Prostate gland (tissue), 2 donors: ENCODE data around the gene CCDC146.

Experiments used
- CTCF ChIP-seq, 4 experiments: fragments of 200-600 bp in 2 of 4; fragments of 450-650 bp in 2 of 4; sonication (generic) in 2 of 4; IDR thresholded peaks; 1 replicate in 3 of 4; 2 replicates in 1 of 4; pipeline ENCODE4 v1.5.1; 2016 to 2019; ENCODE audit warnings: antibody characterized with exemption in 4 of 4, mild to moderate bottlenecking in 2 of 4, moderate library complexity in 2 of 4
- POLR2A ChIP-seq: fragments of 450-650 bp; IDR thresholded peaks from one replicate; pipeline ENCODE4 v1.6.1; 2016; ENCODE audit warnings: antibody characterized with exemption, mild to moderate bottlenecking
- POLR2AphosphoS5 ChIP-seq: sonication (generic); formaldehyde crosslinking; IDR thresholded peaks from one replicate; pipeline ENCODE4 v1.6.1; 2017; ENCODE audit warnings: antibody characterized with exemption

GRCh38 chr7:77327067-77327931 lies 204.9 kb downstream of the CCDC146 start:
- TF ChIP-seq POLR2A (no peak), CTCF (IDR thresholded peaks at IDR 0.05) (no peak), POLR2AphosphoS5 (no peak)
